ENCODE results near the gene KRT26. TPM values are rescaled to one million over a fixed set of nuclear protein-coding genes. Genes with fewer than 3 reads are reported as not detected.
"Not testable (repeated sequence)": the region's sequence is repeated elsewhere in the genome, so short reads cannot be mapped to it uniquely, and the experiment has no call there.

Gene KRT26
- total and polyA plus RNA-seq, 2 donors from 2014 or later, result not detected

- FAIRE-seq, result no peak
These were observed 45.2 kb upstream of the KRT26 start for GRCh38 chr17:40817103-40817682.

GRCh38 chr17:40816569-40816968 is 44.6 kb upstream of the KRT26 start:
- Histone ChIP-seq H3K27me3 (ENCODE audit: control insufficient read depth, insufficient read depth, low read length) (peaks cover 7% of the 10 kb centered on the region), H3K27ac (ENCODE audit: low read depth in 2 of 2, low read length in 2 of 2) (no peak overlapping the region), H3K36me3 (ENCODE audit: control insufficient read depth in 2 of 3, insufficient read depth in 3 of 3, low read length in 3 of 3) (peaks cover 0 to 2% (median 0%) of the 10 kb centered on the region in 3 donors), H3K9me3 (ENCODE audit: control insufficient read depth in 2 of 3, insufficient read depth in 1 of 3, low read length in 3 of 3) (no peaks in the 10 kb centered on the region), H3K9ac (ENCODE audit: low read length in 3 of 3) (no peak overlapping the region), H3K4me1 (ENCODE audit: control insufficient read depth in 2 of 3, insufficient read depth in 2 of 3, low read depth in 1 of 3, low read length in 3 of 3) (peaks cover 0 to 4% (median 0%) of the 10 kb centered on the region in 3 donors), H3K4me3 (ENCODE audit: low read length in 3 of 3) (no peak overlapping the region)
- FAIRE-seq (no peak), DNase-seq (no peak)
- intact Hi-C loops (cut with DNase I), result no loop called here
- no peak for TF ChIP-seq CTCF (IDR thresholded peaks at IDR 0.05; ENCODE audit: borderline replicate concordance, extremely low read depth, insufficient read depth)

More at GRCh38 chr17:40817103-40817682, 45.2 kb upstream of the KRT26 start:
- no peak overlapping the region for H3K9ac ChIP-seq (ENCODE audit: low read length in 3 of 3)
- no peak for TF ChIP-seq CTCF (IDR thresholded peaks at IDR 0.05; ENCODE audit: borderline replicate concordance, extremely low read depth, insufficient read depth)
- no peak overlapping the region for H3K27ac ChIP-seq (ENCODE audit: low read depth in 2 of 2, low read length in 2 of 2)
- no peak for DNase-seq
- H3K4me1 ChIP-seq (ENCODE audit: control insufficient read depth in 2 of 3, insufficient read depth in 2 of 3, low read depth in 1 of 3, low read length in 3 of 3), result peaks cover 0 to 4% (median 0%) of the 10 kb centered on the region in 3 donors
- H3K4me3 ChIP-seq (ENCODE audit: low read length in 3 of 3), result no peak overlapping the region
- peaks cover 0 to 2% (median 0%) of the 10 kb centered on the region in 3 donors for H3K36me3 ChIP-seq (ENCODE audit: control insufficient read depth in 2 of 3, insufficient read depth in 3 of 3, low read length in 3 of 3)
- intact Hi-C loops (cut with DNase I), result no loop called here
- peaks cover 5% of the 10 kb centered on the region for H3K27me3 ChIP-seq (ENCODE audit: control insufficient read depth, insufficient read depth, low read length)
- no peaks in the 10 kb centered on the region for H3K9me3 ChIP-seq (ENCODE audit: control insufficient read depth in 2 of 3, insufficient read depth in 1 of 3, low read length in 3 of 3)

- H3K9ac ChIP-seq (ENCODE audit: low read length in 3 of 3), result no peak overlapping the region
- peaks cover 0 to 2% (median 0%) of the 10 kb centered on the region in 3 donors for H3K36me3 ChIP-seq (ENCODE audit: control insufficient read depth in 2 of 3, insufficient read depth in 3 of 3, low read length in 3 of 3)
- H3K27ac ChIP-seq (ENCODE audit: low read depth in 2 of 2, low read length in 2 of 2), result no peak overlapping the region
- intact Hi-C loops (cut with DNase I), result no loop called here
- H3K9me3 ChIP-seq (ENCODE audit: control insufficient read depth in 2 of 3, insufficient read depth in 1 of 3, low read length in 3 of 3), result no peaks in the 10 kb centered on the region
- H3K27me3 ChIP-seq (ENCODE audit: control insufficient read depth, insufficient read depth, low read length), result peaks cover 7% of the 10 kb centered on the region
- H3K4me1 ChIP-seq (ENCODE audit: control insufficient read depth in 2 of 3, insufficient read depth in 2 of 3, low read depth in 1 of 3, low read length in 3 of 3), result peaks cover 0 to 4% (median 0%) of the 10 kb centered on the region in 3 donors
- FAIRE-seq (no peak), DNase-seq (no peak)
- no peak overlapping the region for H3K4me3 ChIP-seq (ENCODE audit: low read length in 3 of 3)
- no peak for TF ChIP-seq CTCF (IDR thresholded peaks at IDR 0.05; ENCODE audit: borderline replicate concordance, extremely low read depth, insufficient read depth)
These were observed 43.4 kb upstream of the KRT26 start for GRCh38 chr17:40815381-40815780.

- intact Hi-C loops (cut with DNase I); DNase-seq; H3K27ac ChIP-seq (ENCODE audit: low read depth in 2 of 2, low read length in 2 of 2); H3K4me3 ChIP-seq (ENCODE audit: low read length in 3 of 3); H3K9me3 ChIP-seq (ENCODE audit: control insufficient read depth in 2 of 3, insufficient read depth in 1 of 3, low read length in 3 of 3); H3K9ac ChIP-seq (ENCODE audit: low read length in 3 of 3); FAIRE-seq; H3K36me3 ChIP-seq (ENCODE audit: control insufficient read depth in 2 of 3, insufficient read depth in 3 of 3, low read length in 3 of 3); H3K4me1 ChIP-seq (ENCODE audit: control insufficient read depth in 2 of 3, insufficient read depth in 2 of 3, low read depth in 1 of 3, low read length in 3 of 3): not testable (repeated sequence)
- peaks cover 13% of the 10 kb centered on the region for H3K27me3 ChIP-seq (ENCODE audit: control insufficient read depth, insufficient read depth, low read length)
These were observed 42.7 kb upstream of the KRT26 start for GRCh38 chr17:40814657-40815056.

Data from kidney (tissue), 14 donors.